Activated CD4-positive, alpha-beta T cell treated with anti-CD3 and anti-CD28 coated beads, Interleukin-2, amount 50 U/mL, for 24 hours (primary cell): ENCODE data around the gene LMBR1.
A peak's percentile ranks its signal among the peaks of the same experiment; 100 is the strongest.
"Not testable (repeated sequence)": the region's sequence is repeated elsewhere in the genome, so short reads cannot be mapped to it uniquely, and the experiment has no call there.

Experiments used
- DNase-seq, 2 donors: peaks; one replicate each; pipeline ENCODE4 v3.0.0-alpha.2; 2020; ENCODE audit warnings: low read depth in 1 of 2, low spot score in 1 of 2

Gene LMBR1

GRCh38 chr7:156892821-156893706 lies at the start of gene LMBR1:
TSS of gene LMBR1 (minus strand) at chr7:156893183. CDS start at chr7:156892993, 190 bp downstream.
- DNase-seq: peak; percentile 89 to 95

GRCh38 chr7:156942708-156943090 lies 49.7 kb upstream of the LMBR1 start:
- no peak for DNase-seq

- no peak for DNase-seq
Observed at GRCh38 chr7:156941393-156942182, 48.6 kb upstream of the LMBR1 start.

GRCh38 chr7:156940421-156941122 lies 47.6 kb upstream of the LMBR1 start:
- no peak for DNase-seq

- DNase-seq: not testable (repeated sequence)
Observed at GRCh38 chr7:156936766-156937165, 43.8 kb upstream of the LMBR1 start.

- DNase-seq: no peak
Observed at GRCh38 chr7:156935250-156935649, 42.3 kb upstream of the LMBR1 start.

GRCh38 chr7:156932006-156932405 lies 39.0 kb upstream of the LMBR1 start:
- no peak for DNase-seq

- DNase-seq: no peak
Observed at GRCh38 chr7:156929789-156930539, 37.0 kb upstream of the LMBR1 start.

GRCh38 chr7:156928406-156928747 lies 35.4 kb upstream of the LMBR1 start:
- no peak for DNase-seq

- DNase-seq: no peak
Observed at GRCh38 chr7:156927571-156928405, 34.8 kb upstream of the LMBR1 start.

- not testable (repeated sequence) for DNase-seq
Observed at GRCh38 chr7:156925821-156926220, 32.8 kb upstream of the LMBR1 start.

- DNase-seq: not testable (repeated sequence)
Observed at GRCh38 chr7:156922304-156922703, 29.3 kb upstream of the LMBR1 start.

GRCh38 chr7:156920487-156921373 lies 27.7 kb upstream of the LMBR1 start:
- not testable (repeated sequence) for DNase-seq

- no peak for DNase-seq
Observed at GRCh38 chr7:156920076-156920475, 27.1 kb upstream of the LMBR1 start.

- DNase-seq: no peak
Observed at GRCh38 chr7:156919132-156919713, 26.2 kb upstream of the LMBR1 start.

- no peak for DNase-seq
Observed at GRCh38 chr7:156918635-156919034, 25.7 kb upstream of the LMBR1 start.

GRCh38 chr7:156909574-156910252 lies 16.7 kb upstream of the LMBR1 start:
- not testable (repeated sequence) for DNase-seq

- no peak for DNase-seq
Observed at GRCh38 chr7:156907656-156908055, 14.7 kb upstream of the LMBR1 start.
